ENCODE results near the gene SYT13.

SYT13 gene

GRCh38 chr11:45247433-45247832 is 38.7 kb downstream of the SYT13 start:
- H3K9me3 ChIP-seq (ENCODE audit: low read length), result no peaks in the 10 kb centered on the region
- H3K4me2 ChIP-seq (ENCODE audit: low read length), result no peak overlapping the region
- H3K4me3 ChIP-seq (ENCODE audit: low read depth, low read length, poor library complexity, severe bottlenecking), result no peak overlapping the region
- H3K4me1 ChIP-seq (ENCODE audit: insufficient read depth, low read length, severe bottlenecking), result no peaks in the 10 kb centered on the region
- no peaks in the 10 kb centered on the region for H4K20me1 ChIP-seq (ENCODE audit: insufficient read depth, low read length)
- H3K9ac ChIP-seq (ENCODE audit: low read length), result no peak overlapping the region
- no peaks in the 10 kb centered on the region for H3K36me3 ChIP-seq (ENCODE audit: insufficient read depth, low read length)
- H2AFZ ChIP-seq (ENCODE audit: low read length), result no peak overlapping the region
- H3K27me3 ChIP-seq (ENCODE audit: insufficient read depth, low read length), result peaks cover 3% of the 10 kb centered on the region; the same call in 1 of the 2 replicates
- no peaks in the 10 kb centered on the region for H3K9me2 ChIP-seq (ENCODE audit: low read depth, low read length)
- no peaks in the 10 kb centered on the region for H3K79me2 ChIP-seq (ENCODE audit: insufficient read depth, low read length)
- H3F3A ChIP-seq (ENCODE audit: insufficient read depth, low read length), result no peaks in the 10 kb centered on the region
- no peak for TF ChIP-seq EZH2 (IDR thresholded peaks at IDR 0.05; ENCODE audit: borderline replicate concordance, low read length)
- TF ChIP-seq CTCF (IDR thresholded peaks at IDR 0.05; ENCODE audit: low read length), result no peak
- no peak overlapping the region for H3K27ac ChIP-seq (ENCODE audit: low read depth, low read length, poor library complexity, severe bottlenecking)

GRCh38 chr11:45246241-45246640 is 39.9 kb downstream of the SYT13 start:
- Histone ChIP-seq H3K9ac (ENCODE audit: low read length) (no peak overlapping the region), H2AFZ (ENCODE audit: low read length) (no peak overlapping the region), H3K9me3 (ENCODE audit: low read length) (no peaks in the 10 kb centered on the region), H3K36me3 (ENCODE audit: insufficient read depth, low read length) (no peaks in the 10 kb centered on the region), H3K79me2 (ENCODE audit: insufficient read depth, low read length) (no peaks in the 10 kb centered on the region), H4K20me1 (ENCODE audit: insufficient read depth, low read length) (no peaks in the 10 kb centered on the region), H3F3A (ENCODE audit: insufficient read depth, low read length) (no peaks in the 10 kb centered on the region), H3K27me3 (ENCODE audit: insufficient read depth, low read length) (no peaks in the 10 kb centered on the region; the same call in 1 of the 2 replicates), H3K4me3 (ENCODE audit: low read depth, low read length, poor library complexity, severe bottlenecking) (no peak overlapping the region), H3K4me1 (ENCODE audit: insufficient read depth, low read length, severe bottlenecking) (no peaks in the 10 kb centered on the region), H3K27ac (ENCODE audit: low read depth, low read length, poor library complexity, severe bottlenecking) (no peak overlapping the region), H3K9me2 (ENCODE audit: low read depth, low read length) (no peaks in the 10 kb centered on the region), H3K4me2 (ENCODE audit: low read length) (no peak overlapping the region)
- TF ChIP-seq CTCF (IDR thresholded peaks at IDR 0.05; ENCODE audit: low read length) (no peak), EZH2 (IDR thresholded peaks at IDR 0.05; ENCODE audit: borderline replicate concordance, low read length) (no peak)

- H3F3A ChIP-seq (ENCODE audit: insufficient read depth, low read length), result no peaks in the 10 kb centered on the region
- H3K79me2 ChIP-seq (ENCODE audit: insufficient read depth, low read length), result no peaks in the 10 kb centered on the region
- H3K27me3 ChIP-seq (ENCODE audit: insufficient read depth, low read length), result no peaks in the 10 kb centered on the region; the same call in none of the 2 replicates
- H3K27ac ChIP-seq (ENCODE audit: low read depth, low read length, poor library complexity, severe bottlenecking), result no peak overlapping the region
- no peak overlapping the region for H3K9ac ChIP-seq (ENCODE audit: low read length)
- H3K4me1 ChIP-seq (ENCODE audit: insufficient read depth, low read length, severe bottlenecking), result no peaks in the 10 kb centered on the region
- H2AFZ ChIP-seq (ENCODE audit: low read length), result no peak overlapping the region
- TF ChIP-seq EZH2 (IDR thresholded peaks at IDR 0.05; ENCODE audit: borderline replicate concordance, low read length), result no peak
- no peak for TF ChIP-seq CTCF (IDR thresholded peaks at IDR 0.05; ENCODE audit: low read length)
- H3K9me3 ChIP-seq (ENCODE audit: low read length), result no peaks in the 10 kb centered on the region
- H4K20me1 ChIP-seq (ENCODE audit: insufficient read depth, low read length), result no peaks in the 10 kb centered on the region
- H3K4me3 ChIP-seq (ENCODE audit: low read depth, low read length, poor library complexity, severe bottlenecking), result no peak overlapping the region
- no peak overlapping the region for H3K4me2 ChIP-seq (ENCODE audit: low read length)
- H3K9me2 ChIP-seq (ENCODE audit: low read depth, low read length), result no peaks in the 10 kb centered on the region
- no peaks in the 10 kb centered on the region for H3K36me3 ChIP-seq (ENCODE audit: insufficient read depth, low read length)
These were observed 40.7 kb downstream of the SYT13 start for GRCh38 chr11:45245218-45246045.

Data from OCI-LY1 (cell line).